ENCODE results near the gene USP47. TPM values are rescaled to one million over a fixed set of nuclear protein-coding genes. Genes with fewer than 3 reads are reported as not detected.

USP47 gene
- total and polyA plus RNA-seq, 7 donors: 31.3 to 132 (median 78.9) TPM

DNA sequence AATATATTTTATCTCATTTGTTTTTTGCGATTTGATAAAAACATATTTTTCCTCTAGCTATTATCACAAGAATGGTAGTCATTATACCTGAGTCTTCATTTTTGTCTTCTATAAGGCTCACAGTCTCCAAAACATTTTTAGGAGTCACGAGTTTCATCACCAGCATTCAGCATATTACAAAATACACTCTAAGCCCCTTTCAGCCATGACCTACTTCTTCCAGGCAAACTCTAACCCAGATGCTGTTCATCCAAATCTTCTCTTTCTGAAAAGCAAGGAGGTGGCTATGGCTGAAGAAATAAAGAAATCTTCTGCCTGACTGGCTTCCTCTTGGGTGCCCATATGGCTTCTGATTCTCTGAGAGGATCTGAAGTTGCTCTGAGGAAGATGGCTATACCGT lies 35.7 kb upstream of the USP47 start:
- TF ChIP-seq, protein P1, sequence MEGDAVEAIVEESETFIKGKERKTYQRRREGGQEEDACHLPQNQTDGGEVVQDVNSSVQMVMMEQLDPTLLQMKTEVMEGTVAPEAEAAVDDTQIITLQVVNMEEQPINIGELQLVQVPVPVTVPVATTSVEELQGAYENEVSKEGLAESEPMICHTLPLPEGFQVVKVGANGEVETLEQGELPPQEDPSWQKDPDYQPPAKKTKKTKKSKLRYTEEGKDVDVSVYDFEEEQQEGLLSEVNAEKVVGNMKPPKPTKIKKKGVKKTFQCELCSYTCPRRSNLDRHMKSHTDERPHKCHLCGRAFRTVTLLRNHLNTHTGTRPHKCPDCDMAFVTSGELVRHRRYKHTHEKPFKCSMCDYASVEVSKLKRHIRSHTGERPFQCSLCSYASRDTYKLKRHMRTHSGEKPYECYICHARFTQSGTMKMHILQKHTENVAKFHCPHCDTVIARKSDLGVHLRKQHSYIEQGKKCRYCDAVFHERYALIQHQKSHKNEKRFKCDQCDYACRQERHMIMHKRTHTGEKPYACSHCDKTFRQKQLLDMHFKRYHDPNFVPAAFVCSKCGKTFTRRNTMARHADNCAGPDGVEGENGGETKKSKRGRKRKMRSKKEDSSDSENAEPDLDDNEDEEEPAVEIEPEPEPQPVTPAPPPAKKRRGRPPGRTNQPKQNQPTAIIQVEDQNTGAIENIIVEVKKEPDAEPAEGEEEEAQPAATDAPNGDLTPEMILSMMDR (IDR thresholded peaks at IDR 0.05): no peak
- Histone ChIP-seq H3K4me1 (no peaks in the 10 kb centered on the region), H3K4me3 (no peak overlapping the region), H3K27ac (no peak overlapping the region), H3K9me3 (no peaks in the 10 kb centered on the region), H3K36me3 (ENCODE audit: insufficient read depth in 1 of 2, low read depth in 1 of 2) (no peaks in the 10 kb centered on the region), H3K27me3 (ENCODE audit: insufficient read depth in 3 of 3, low read length in 2 of 3) (peaks cover 0 to 3% (median 0%) of the 10 kb centered on the region in 3 donors)
- 78 to 88% (median 86%) methylated on average over 3 of the region's 3 CpGs for WGBS, 3 donors
- intact Hi-C loops (cut with DNase I): no loop called here
- DNase-seq: no peak
- no peak for ATAC-seq

DNA sequence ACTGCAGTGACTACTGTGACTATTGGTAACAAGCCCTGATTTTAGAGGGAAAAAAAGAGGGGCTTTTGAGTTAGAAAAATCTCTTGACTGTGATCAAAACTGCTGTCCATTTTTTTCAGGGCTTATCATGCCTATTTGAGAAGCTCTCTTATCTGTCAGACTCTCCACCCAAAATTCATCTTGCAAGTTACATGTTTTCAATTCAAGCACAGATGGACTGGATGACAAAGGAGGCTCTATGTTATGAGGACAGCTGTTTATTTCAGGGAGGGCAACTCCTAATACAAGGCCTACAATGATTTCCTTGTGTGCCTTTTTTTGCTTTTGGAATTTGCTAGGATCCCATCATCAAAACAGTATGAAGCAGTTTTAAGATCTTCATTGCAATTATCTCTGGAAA lies 35.2 kb upstream of the USP47 start:
- no peaks in the 10 kb centered on the region for H3K9me3 ChIP-seq
- TF ChIP-seq, protein P1 (IDR thresholded peaks at IDR 0.05): no peak
- ATAC-seq (no peak), DNase-seq (no peak)
- no peak overlapping the region for H3K4me3 ChIP-seq
- H3K36me3 ChIP-seq (ENCODE audit: insufficient read depth in 1 of 2, low read depth in 1 of 2): no peaks in the 10 kb centered on the region
- H3K27me3 ChIP-seq (ENCODE audit: insufficient read depth in 3 of 3, low read length in 2 of 3): peaks cover 0 to 2% (median 0%) of the 10 kb centered on the region in 3 donors
- no peak overlapping the region for H3K27ac ChIP-seq
- H3K4me1 ChIP-seq: no peaks in the 10 kb centered on the region
- intact Hi-C loops (cut with DNase I): no loop called here

DNA sequence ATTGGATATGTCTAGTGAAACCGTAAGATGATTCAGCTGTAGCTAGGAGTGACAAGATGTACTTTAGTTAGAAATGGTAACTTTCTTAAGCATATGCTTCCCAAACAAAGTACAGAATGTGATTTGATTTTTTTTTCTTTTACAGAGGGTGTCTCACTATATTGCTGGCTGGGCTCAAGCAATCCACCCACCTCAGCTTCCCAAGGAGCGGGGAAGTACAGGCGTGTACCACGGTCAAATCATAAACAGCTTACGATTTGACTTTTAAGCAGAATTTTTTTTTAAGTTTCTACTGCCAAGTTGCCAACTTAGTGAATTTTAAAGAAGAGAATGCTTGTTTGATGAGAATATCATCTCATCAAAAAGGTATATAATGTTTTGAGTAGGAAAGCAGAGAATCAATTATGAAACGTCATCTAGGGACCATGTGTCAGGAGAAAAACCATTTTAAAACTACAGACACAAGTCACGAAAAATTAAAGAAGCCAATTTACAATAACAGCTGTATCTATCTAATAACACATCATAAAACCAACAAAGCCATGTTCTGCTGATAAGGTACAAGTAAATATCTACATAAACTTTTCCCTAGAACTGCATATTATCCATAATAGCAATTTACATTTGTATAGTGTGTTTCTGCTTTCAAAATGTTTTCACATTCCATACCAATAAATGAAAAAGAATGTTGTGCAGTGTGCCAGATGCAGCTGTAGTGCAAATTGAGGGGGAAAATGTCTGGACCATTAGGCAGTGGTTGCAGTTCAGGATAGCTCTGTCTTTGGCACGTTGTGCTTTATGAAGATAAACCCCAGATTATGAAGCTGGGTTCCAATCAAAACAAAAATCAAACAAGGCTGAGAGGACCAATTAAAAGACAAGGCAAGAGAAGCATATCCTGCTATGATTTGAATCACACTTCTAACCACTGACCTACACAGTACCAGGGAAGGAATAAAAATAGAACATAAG lies 33.7 kb upstream of the USP47 start:
- Histone ChIP-seq H3K9me3 (no peaks in the 10 kb centered on the region), H3K36me3 (ENCODE audit: insufficient read depth in 1 of 2, low read depth in 1 of 2) (no peaks in the 10 kb centered on the region), H3K27me3 (ENCODE audit: insufficient read depth in 3 of 3, low read length in 2 of 3) (no peaks in the 10 kb centered on the region), H3K27ac (no peak overlapping the region), H3K4me1 (peaks cover 5% of the 10 kb centered on the region), H3K4me3 (no peak overlapping the region)
- 64 to 73% (median 71%) methylated on average over 8 of the region's 8 CpGs for WGBS, 3 donors
- ATAC-seq (no peak), DNase-seq (no peak)
- intact Hi-C loops (cut with DNase I): no loop called here
- TF ChIP-seq, protein P1 (IDR thresholded peaks at IDR 0.05): no peak

DNA sequence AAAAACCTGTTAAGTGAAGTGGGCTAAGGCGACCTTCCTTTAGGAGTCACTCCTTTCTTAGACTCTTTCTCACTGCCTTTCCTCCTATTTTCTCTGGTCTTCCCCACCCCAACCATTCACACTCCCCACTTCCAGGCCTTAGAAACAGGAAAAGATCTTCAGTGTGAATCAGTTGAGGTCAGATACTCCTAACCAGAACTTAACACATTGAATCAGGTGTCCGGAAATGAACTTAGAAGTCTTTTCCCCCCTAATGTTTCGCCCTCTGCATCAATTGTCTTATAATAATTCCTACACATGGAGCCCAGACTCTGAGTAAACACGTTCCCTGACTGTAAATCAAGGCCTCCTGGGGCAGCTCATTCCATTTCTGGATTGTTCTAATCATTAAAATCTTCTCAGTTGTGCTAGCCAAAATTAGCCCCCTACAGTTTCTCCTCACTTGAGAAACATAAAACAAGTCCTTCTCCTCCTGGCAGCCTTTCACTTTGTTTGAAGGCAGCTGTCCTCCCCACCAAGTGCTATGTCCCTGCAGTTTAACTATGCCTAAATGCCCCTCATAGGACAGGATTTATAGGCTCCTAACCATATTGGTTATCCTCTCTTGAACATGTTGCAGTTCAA lies 32.7 kb upstream of the USP47 start:
- 77 to 86% (median 77%) methylated on average over 4 of the region's 4 CpGs for WGBS, 3 donors
- Histone ChIP-seq H3K36me3 (ENCODE audit: insufficient read depth in 1 of 2, low read depth in 1 of 2) (no peaks in the 10 kb centered on the region), H3K4me3 (no peak overlapping the region), H3K27ac (no peak overlapping the region), H3K9me3 (no peaks in the 10 kb centered on the region), H3K4me1 (peaks cover 9% of the 10 kb centered on the region), H3K27me3 (ENCODE audit: insufficient read depth in 3 of 3, low read length in 2 of 3) (no peaks in the 10 kb centered on the region)
- DNase-seq (no peak), ATAC-seq (no peak)
- TF ChIP-seq, protein P1 (IDR thresholded peaks at IDR 0.05): no peak
- intact Hi-C loops (cut with DNase I): no loop called here

All from psoas muscle (tissue), 8 donors.